Activated naive CD4-positive, alpha-beta T cell treated with Interleukin-2 at 50 U/mL for 16 hours (primary cell): ENCODE measurements around the gene FARS2.

Experiments used
- DNase-seq: peaks from one replicate; pipeline ENCODE4 v3.0.0-alpha.2; 2020

Gene FARS2

DNA sequence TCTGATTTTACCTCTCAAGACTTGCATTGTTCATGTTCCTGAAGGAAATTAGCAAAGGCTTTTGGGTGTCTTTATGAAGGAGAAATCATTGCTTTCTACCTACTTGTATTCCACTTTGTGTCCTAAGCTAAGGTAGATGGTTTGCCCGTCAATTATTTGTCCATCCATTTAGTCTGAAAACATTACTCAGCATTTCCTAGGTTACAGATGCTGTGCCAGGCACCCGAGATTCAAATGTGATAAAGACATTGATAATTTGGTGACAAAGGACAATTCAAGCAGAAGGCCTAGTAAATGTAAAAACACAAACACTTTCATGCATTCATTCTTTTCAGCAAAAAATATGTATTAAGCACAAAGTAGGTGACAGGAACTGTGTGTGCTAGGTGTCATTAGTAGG is 251.1 kb downstream of the FARS2 start:
- no peak for DNase-seq

- DNase-seq: no peak
Measured at GRCh38 chr6:5513408-5513807, 252.1 kb downstream of the FARS2 start.

- no peak for DNase-seq
Measured at GRCh38 chr6:5514353-5514752, 253.0 kb downstream of the FARS2 start.

DNA sequence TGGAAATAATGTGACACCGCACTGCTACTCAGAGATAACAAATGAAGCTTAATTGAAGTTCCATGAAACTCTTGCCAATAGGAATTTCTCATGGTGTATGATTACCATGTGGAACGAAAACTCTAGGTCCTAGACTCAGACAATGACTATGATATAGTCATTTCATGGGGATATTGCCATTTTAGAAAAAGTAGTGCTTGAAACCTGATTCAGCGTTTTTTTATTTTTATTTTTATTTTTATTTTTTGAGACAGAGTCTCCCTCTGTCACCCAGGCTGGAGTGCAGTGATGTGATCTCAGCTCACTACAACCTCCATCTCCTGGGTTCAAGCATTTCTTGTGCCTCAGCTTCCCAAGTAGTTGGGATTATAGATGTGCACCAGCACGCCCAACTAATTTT is 253.9 kb downstream of the FARS2 start:
- no peak for DNase-seq

DNA sequence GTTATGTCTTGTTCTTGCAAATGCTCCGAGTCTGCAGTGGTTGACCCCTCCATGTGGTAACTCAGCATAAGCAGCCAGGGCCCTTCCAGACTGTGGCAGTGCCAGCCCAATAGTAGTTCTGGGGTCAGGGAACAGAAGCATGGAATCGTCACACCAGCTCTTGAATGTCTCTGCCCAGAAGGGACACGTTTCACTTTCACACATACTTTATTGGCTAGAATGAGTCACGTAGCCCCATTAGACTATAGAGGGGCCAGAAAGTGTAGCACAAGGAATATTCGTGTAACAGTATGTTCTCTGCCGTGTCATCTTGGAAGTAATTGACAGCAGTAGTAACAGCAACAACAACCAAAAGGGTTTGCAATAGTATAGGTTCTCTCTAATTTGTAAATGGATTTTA is 254.7 kb downstream of the FARS2 start:
- DNase-seq: no peak

GRCh38 chr6:5517796-5518195 is 256.5 kb downstream of the FARS2 start:
- peak; percentile 50 for DNase-seq

DNA sequence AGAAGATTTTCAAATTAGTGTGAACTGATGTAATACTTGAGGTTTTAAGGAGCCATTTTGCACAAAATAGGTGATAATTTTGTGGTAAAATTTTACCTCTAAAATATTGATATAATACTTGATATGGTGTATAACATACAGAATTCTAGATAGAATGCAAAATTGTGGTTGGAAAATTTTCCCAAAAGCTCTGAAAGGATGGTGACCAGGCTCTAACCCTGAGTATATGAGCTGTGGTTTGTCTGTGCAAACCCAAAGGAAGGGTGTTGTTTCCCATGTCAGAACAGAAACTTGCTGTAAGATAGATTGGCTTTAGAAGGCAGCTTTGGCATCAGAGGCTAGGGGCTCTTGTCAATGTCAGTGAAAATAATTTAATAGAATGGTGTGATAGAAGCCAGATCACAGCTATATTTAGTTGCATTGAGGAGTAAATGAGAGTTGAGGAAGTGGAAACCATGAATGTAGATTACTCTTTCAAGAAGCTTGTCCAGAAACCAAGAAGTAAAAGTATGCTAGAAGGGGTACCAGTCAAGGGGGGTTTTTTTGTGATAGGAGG is 257.7 kb downstream of the FARS2 start:
- DNase-seq: no peak

- no peak for DNase-seq
Measured at GRCh38 chr6:5520796-5521195, 259.5 kb downstream of the FARS2 start.

DNA sequence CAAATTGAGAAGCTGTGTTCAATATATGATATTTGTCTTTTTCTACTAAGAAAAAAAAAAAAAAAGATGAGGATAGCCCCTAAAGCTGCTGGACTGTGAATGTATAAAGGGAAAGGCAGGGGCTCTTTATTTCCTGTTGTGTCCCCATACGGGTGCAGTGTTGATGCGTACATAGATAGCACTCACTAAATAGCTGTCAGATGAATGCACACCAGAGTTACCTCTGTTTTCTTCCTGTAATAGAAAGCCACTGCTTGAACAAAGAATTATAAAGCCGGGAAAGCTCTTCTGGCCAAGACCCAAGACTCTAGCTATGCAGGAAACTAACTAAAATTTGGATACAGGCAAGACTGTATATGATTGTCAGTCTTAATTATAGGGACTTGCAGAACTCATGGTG is 260.0 kb downstream of the FARS2 start:
- DNase-seq: no peak

GRCh38 chr6:5522147-5522546 is 260.8 kb downstream of the FARS2 start:
- no peak for DNase-seq

- DNase-seq: no peak
Measured at GRCh38 chr6:5524110-5524509, 262.8 kb downstream of the FARS2 start.

DNA sequence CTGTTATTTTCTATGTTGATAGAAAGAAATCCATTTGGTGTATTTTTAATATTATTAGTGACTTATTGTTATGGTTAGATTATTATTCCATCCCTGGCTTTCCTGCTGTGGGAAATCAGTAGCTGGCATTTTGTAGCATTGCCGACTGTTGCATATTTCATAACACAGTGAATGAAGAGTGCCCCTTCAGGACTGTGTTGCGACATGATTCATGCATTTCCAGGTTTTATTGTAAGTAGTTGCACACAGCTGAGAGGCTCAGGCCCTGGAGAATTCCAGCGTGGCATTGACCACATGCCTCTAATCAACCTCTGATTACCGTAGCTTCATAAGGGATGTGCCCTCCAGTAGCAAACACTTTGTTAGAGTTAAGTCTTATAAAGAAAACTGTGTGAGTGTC is 263.9 kb downstream of the FARS2 start:
- DNase-seq: no peak

- no peak for DNase-seq
Measured at GRCh38 chr6:5529015-5529414, 267.7 kb downstream of the FARS2 start.

DNA sequence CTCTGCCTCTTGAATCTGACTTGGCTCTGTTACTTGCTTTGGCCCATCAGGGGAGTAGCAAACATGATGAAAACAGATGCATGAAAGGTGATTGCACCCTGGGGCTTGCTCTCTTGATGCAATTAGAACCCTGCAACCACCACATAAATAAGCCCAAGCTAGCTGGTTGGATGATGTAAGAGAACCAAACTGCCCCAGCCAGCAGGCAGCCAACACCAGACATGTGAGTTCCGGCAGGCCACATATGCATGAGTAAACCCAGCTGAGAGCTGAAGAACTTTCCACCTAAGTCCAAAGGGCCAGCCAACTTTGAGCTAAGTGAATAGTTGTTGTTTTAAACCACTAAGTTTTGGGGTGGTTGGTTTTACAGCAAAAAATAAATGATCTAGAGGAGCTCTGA is 268.4 kb downstream of the FARS2 start:
- no peak for DNase-seq

DNA sequence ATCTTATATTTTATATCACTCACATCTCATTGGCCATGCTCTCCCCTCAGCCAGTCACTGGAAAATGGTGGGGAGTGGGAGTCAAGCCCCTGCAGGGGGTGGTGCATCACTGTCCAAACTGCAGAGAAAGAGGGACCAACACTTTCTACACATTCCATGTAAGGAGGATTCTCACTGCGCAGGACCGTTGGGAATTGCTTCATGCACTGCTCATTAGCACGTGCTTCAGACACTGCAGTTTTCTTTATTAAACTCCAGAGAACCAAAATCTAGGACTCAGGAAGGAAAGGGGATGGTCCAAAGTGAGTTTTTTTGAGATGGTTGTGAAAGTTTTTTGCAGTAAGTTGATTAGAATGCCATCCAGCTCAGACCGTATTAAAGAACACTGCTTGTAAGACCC is 269.8 kb downstream of the FARS2 start:
- no peak for DNase-seq

- DNase-seq: no peak
Measured at GRCh38 chr6:5531853-5532375, 270.6 kb downstream of the FARS2 start.

DNA sequence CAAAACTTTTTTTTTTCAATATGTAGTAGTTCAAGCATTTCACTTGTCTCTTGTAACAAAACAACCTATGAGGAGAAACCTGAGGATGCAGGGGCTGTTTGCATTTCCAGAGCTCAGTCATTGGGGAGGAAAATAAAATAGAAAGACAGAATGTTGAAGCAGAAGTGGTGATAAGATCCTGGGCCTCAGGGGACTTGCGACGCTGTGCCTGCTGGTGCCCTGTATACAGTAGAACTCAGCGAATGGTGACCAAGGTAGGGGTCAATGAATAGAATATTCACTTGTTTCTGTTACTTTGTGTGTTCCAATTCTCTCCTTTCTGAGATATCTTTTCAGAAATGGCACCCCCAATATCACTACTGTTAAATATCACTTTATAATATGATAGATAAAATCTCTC is 271.6 kb downstream of the FARS2 start:
- DNase-seq: no peak

- no peak for DNase-seq
Measured at GRCh38 chr6:5534643-5535042, 273.3 kb downstream of the FARS2 start.

- DNase-seq: no peak
Measured at GRCh38 chr6:5536644-5537043, 275.3 kb downstream of the FARS2 start.

DNA sequence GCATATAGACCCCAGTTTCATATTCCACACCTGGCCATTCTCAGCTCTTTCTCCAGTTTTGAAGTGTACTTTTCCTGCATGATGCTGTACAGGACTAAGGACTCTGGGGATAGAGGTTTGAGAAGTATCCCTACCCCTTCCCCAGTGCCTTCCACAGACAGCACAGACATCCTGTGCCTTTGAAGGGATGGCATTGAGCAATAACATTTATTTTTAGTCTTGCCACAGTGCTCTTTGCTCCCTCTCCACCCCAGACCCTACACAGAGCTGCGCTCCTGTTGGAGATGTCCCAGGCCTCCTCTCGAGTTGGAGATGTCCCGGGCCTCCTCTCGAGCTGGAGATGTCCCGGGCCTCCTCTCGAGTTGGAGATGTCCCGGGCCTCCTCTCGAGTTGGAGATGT is 275.8 kb downstream of the FARS2 start:
- no peak for DNase-seq

DNA sequence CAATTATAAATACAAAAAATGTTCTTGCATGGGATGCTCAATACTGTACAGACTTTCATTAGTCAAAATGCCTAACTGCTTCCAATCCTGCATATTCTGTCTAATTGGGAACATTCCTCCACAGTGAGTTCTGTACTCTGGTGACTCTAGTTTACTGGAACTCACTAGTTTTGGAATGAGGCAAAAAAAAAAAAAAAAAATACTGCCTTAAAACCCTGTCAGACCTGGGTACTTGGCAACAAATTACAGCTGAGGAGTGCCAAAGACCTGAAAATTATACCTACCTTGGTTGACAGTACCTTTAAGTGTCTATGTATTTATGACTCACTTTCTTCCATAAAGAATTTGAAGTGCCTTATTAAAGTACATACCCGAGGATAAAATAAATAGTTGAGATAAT is 276.7 kb downstream of the FARS2 start:
- no peak for DNase-seq

DNA sequence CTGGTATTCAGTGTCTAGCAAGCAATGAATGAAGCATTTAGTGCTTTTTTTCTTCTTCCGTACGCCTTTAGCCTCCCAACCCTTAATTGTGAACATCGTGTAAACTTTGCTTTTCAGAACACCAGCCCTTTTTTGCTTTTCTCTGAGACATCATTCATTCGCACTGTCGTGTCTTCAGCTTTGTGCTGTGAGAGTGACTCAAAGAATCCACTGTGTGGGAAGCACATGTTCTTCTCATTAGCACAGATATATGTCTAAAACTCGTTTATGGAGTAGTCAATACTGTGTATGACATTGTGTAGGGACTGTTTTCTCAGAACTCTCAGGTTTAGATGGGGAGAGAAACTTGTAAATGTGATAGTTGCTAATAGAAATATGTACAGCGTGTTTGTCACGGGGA is 279.1 kb downstream of the FARS2 start:
- no peak for DNase-seq

- DNase-seq: no peak
Measured at GRCh38 chr6:5541025-5541424, 279.7 kb downstream of the FARS2 start.

DNA sequence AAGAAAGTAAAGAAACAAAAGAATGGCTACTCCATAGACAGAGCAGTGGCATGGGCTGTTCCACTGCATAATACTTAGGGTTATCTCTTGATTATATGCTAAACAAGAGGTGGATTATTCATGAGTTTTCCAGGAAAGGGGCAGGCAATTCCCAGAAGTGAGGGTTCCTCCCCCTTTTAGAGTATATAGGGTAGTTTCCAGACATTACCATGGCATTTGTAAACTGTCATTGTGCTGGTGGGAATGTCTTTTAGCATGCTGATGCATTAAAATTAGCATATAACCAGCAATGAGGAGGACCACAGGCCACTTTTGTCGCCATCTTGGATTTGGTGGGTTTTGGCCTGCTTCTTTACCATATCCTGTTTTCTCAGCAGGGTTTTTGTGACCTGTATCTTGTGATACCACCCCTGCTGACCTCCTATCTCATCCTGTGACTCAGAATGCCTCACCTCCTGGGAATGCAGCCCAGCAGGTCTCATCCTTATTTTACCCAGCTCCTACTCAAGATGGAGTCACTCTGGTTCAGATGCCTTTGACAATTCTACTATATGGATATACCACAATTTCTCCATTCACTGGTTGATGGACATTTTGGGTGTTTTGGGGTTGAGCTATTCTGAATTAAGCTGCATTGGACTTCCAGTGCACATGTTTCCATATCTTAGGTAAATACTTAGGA is 280.6 kb downstream of the FARS2 start:
- DNase-seq: no peak

DNA sequence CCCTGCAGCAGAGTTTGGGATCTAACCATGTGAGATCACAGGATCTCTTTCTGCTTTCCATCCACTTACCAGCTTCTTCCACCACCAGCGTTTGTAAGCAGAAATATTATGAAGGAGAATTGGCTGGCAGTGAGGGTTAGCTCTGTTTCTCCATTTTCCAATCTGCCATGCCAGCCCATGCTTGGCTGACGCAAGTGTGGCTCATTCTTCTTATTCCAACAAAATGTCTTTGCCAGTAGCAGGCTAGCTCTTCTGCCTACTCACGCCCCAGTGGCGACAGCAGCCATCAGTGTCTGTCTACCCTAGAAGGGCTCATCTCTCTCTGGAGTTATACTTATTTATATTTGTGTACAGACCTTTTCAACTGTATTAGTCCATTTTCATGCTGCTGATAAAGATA is 286.2 kb downstream of the FARS2 start:
- DNase-seq: no peak
